A549 (cell line): ENCODE results near the gene TRIM3. TPM values are rescaled to one million over a fixed set of nuclear protein-coding genes. Genes with fewer than 3 reads are reported as not detected.

Experiments
- ATAC-seq, 2 experiments: fragments of 200-7000 bp in 1 of 2; fragments of >200 bp in 1 of 2; cut with Nextera tagmentation in 1 of 2; cut with Tn5 transposase in 1 of 2; 3 replicates each; pipeline versions ENCODE4 v1.8.0 to v1.9.1; 2018 to 2020; ENCODE audit warnings: mild to moderate bottlenecking in 1 of 2, moderate library complexity in 1 of 2
- CTCF ChIA-PET: fragments of 300-600 bp; sonication (Branson Sonifier 250); formaldehyde crosslinking; extraction: SDS; loops from one replicate; lab custom pipeline; 2021; ENCODE audit warnings: antibody characterized with exemption, inconsistent platforms; lab: Yijun Ruan, JAX
- POLR2A ChIA-PET: fragments of 350-600 bp; formaldehyde crosslinking; extraction: SDS; loops from one replicate; lab custom pipeline; 2021; ENCODE audit warnings: antibody characterized with exemption, inconsistent platforms; lab: Yijun Ruan, JAX
- DNase-seq, 2 experiments: peaks; one replicate each; pipeline versions ENCODE4 v3.0.0 to v3.0.0-alpha.2; 2011 to 2016; ENCODE audit warnings: low read depth in 1 of 2, low spot score in 1 of 2
- FAIRE-seq: peaks from 2 replicates; lab custom pipeline; 2011; peaks lifted over from hg19 to GRCh38; lab: Jason Lieb, UNC
- H3K27ac ChIP-seq, 2 experiments: fragments of >200 bp; sonication (Bioruptor Twin); formaldehyde crosslinking; 3 replicates each; pipeline ENCODE4 v1.5.1; 2016 to 2017
- H3K4me1 ChIP-seq: fragments of >200 bp; sonication (Bioruptor Twin); formaldehyde crosslinking; 3 replicates; pipeline ENCODE4 v1.6.1; 2016
- H3K4me2 ChIP-seq: fragments of >200 bp; sonication (Bioruptor Twin); formaldehyde crosslinking; 3 replicates; pipeline ENCODE4 v1.6.1; 2016
- H3K4me3 ChIP-seq: fragments of >200 bp; sonication (Bioruptor Twin); formaldehyde crosslinking; 3 replicates; pipeline ENCODE4 v1.5.1; 2016
- H3K9me3 ChIP-seq: fragments of >200 bp; sonication (Bioruptor Twin); formaldehyde crosslinking; 3 replicates; pipeline ENCODE4 v1.6.1; 2016
- BCL3 ChIP-seq: fragments of >200 bp; sonication (Bioruptor Twin); formaldehyde crosslinking; IDR thresholded peaks from 3 replicates; pipeline ENCODE4 v1.6.1; 2016
- CEBPB ChIP-seq, 2 experiments: fragments of >200 bp in 1 of 2; sonication (Bioruptor Twin) in 1 of 2; formaldehyde crosslinking in 1 of 2; IDR thresholded peaks; 2 replicates each; pipeline ENCODE4 v1.6.1; 2012 to 2016
- ESRRA ChIP-seq: fragments of 150-350 bp; IDR thresholded peaks from 2 replicates; pipeline ENCODE4 v1.6.1; 2014; ENCODE audit warnings: mild to moderate bottlenecking, low read length, borderline replicate concordance
- FOXS1 ChIP-seq: fragments of 250-450 bp; sonication (Bioruptor Pico); IDR thresholded peaks from 2 replicates; pipeline ENCODE4 v1.5.0; 2020; ENCODE audit warnings: mild to moderate bottlenecking, moderate library complexity
- GATA3 ChIP-seq: IDR thresholded peaks from 2 replicates; pipeline ENCODE4 v1.6.1; 2012; ENCODE audit warnings: borderline replicate concordance
- HES2 ChIP-seq: fragments of >200 bp; sonication (Bioruptor Twin); formaldehyde crosslinking; IDR thresholded peaks from 2 replicates; pipeline ENCODE4 v1.6.1; 2016
- HOXA7 ChIP-seq: fragments of 250-450 bp; sonication (Bioruptor Pico); IDR thresholded peaks from 2 replicates; pipeline ENCODE4 v1.5.0; 2020; ENCODE audit warnings: mild to moderate bottlenecking, moderate library complexity
- HOXB5 ChIP-seq: fragments of 250-450 bp; sonication (Bioruptor Pico); IDR thresholded peaks from 2 replicates; pipeline ENCODE4 v1.5.0; 2020; ENCODE audit warnings: mild to moderate bottlenecking, moderate library complexity
- KDM5A ChIP-seq: fragments of 200-600 bp; sonication (generic); IDR thresholded peaks from 2 replicates; pipeline ENCODE4 v1.6.1; 2016; ENCODE audit warnings: antibody characterized with exemption, mild to moderate bottlenecking
- MAX ChIP-seq: IDR thresholded peaks from 2 replicates; pipeline ENCODE4 v1.6.1; 2012
- MYC ChIP-seq: IDR thresholded peaks from 2 replicates; pipeline ENCODE4 v1.6.1; 2012; ENCODE audit warnings: mild to moderate bottlenecking, inconsistent platforms, low read length, improper control_type of control experiment, borderline replicate concordance
- NFE2L2 ChIP-seq: fragments of 150-350 bp; conservative IDR thresholded peaks from 2 replicates; pipeline ENCODE4 v1.6.1; 2014; ENCODE audit warnings: low read length
- PHF8 ChIP-seq: fragments of 200-600 bp; sonication (generic); IDR thresholded peaks from 2 replicates; pipeline ENCODE4 v1.6.1; 2016; ENCODE audit warnings: low read depth, mild to moderate bottlenecking, antibody characterized with exemption, moderate library complexity, borderline replicate concordance
- POLR2AphosphoS2 ChIP-seq: conservative IDR thresholded peaks from 2 replicates; pipeline ENCODE4 v1.6.1; 2012; ENCODE audit warnings: low read length, improper control_type of control experiment, inconsistent platforms
- RAD21 ChIP-seq, 2 experiments: fragments of >200 bp in 1 of 2; sonication (Bioruptor Twin) in 1 of 2; formaldehyde crosslinking in 1 of 2; IDR thresholded peaks in 1 of 2; conservative IDR thresholded peaks in 1 of 2; 2 replicates in 1 of 2; 3 replicates in 1 of 2; pipeline ENCODE4 v1.6.1; 2012 to 2018; ENCODE audit warnings: inconsistent platforms in 1 of 2
- REST ChIP-seq: fragments of 200-600 bp; sonication (generic); IDR thresholded peaks from 2 replicates; pipeline ENCODE4 v1.6.1; 2016; ENCODE audit warnings: antibody characterized with exemption, mild to moderate bottlenecking, moderate library complexity
- RNF2 ChIP-seq: fragments of 200-600 bp; sonication (generic); IDR thresholded peaks from 2 replicates; pipeline ENCODE4 v1.6.1; 2016; ENCODE audit warnings: low read depth, mild to moderate bottlenecking, antibody characterized with exemption, moderate library complexity, borderline replicate concordance
- TFCP2L1 ChIP-seq: fragments of 250-450 bp; sonication (Bioruptor Pico); IDR thresholded peaks from 2 replicates; pipeline ENCODE4 v1.5.0; 2021; ENCODE audit warnings: mild to moderate bottlenecking
- TP53 ChIP-seq: fragments of 250-450 bp; sonication (Bioruptor Pico); IDR thresholded peaks from 2 replicates; pipeline ENCODE4 v1.5.0; 2021; ENCODE audit warnings: mild to moderate bottlenecking, moderate library complexity
- ZC3H11A ChIP-seq: fragments of 450-650 bp; IDR thresholded peaks from 2 replicates; pipeline ENCODE4 v1.6.1; 2014; ENCODE audit warnings: antibody characterized with exemption, mild to moderate bottlenecking
- ZNF302 ChIP-seq: fragments of 250-450 bp; sonication (Bioruptor Pico); IDR thresholded peaks from 2 replicates; pipeline ENCODE4 v1.9.0; 2021; ENCODE audit warnings: inconsistent platforms, mild to moderate bottlenecking, moderate library complexity
- WGBS: methylation state at CpG from one replicate; pipeline ENCODE4 v1.1.6; 2017; ENCODE audit errors: missing lambda C conversion rate; 5-methylcytosine and 5-hydroxymethylcytosine counted together
- polyA plus RNA-seq, 4 experiments: library from polyadenylated mRNA; depleted of rRNA in 3 of 4; stranded (reverse); fragments of >200 nt; fragmentation: RNase III in 1 of 4; extraction: RNeasy Plus Mini Kit Qiagen cat#74134 plus additional on column Dnase treatment in 1 of 4; gene quantifications; 2 replicates in 3 of 4; 3 replicates in 1 of 4; pipeline ENCODE4 v1.2.3, GENCODE V29; 2011 to 2017

TRIM3 gene
- polyA plus RNA-seq, 2 of the 4 experiments (the other 2 are of a cell fraction) = 10.0 to 17.5 TPM

GRCh38 chr11:6414874-6415328 is 58.8 kb downstream of the TRIM3 start:
- no peaks in the 10 kb centered on the region for H3K9me3 ChIP-seq
- FAIRE-seq (no peak), DNase-seq (no peak), ATAC-seq (no peak)
- no peak overlapping the region for H3K27ac ChIP-seq
- ChIA-PET POLR2A (no interaction called here), CTCF (interaction anchor here (1.2 kb wide), 1 partner anchor 52 kb away, joined by 5 read pairs; no protein-coding TSS in a partner anchor)
- TF ChIP-seq HOXB5 (CRISPR knock-in tag) = no peak
- TF ChIP-seq ZNF302 = no peak
- no peak for TF ChIP-seq POLR2AphosphoS2
- no peak for TF ChIP-seq GATA3
- TF ChIP-seq NFE2L2 = no peak
- TF ChIP-seq RAD21 (conservative IDR thresholded peaks at IDR 0.05 in 1 of 2, IDR thresholded peaks at IDR 0.05 in 1 of 2) = no peak
- TF ChIP-seq BCL3 = no peak
- no peak for TF ChIP-seq ZC3H11A
- TF ChIP-seq REST = no peak
- TF ChIP-seq HOXA7 (CRISPR knock-in tag) = no peak
- no peak for TF ChIP-seq HES2
- no peak for TF ChIP-seq MAX
- no peak for TF ChIP-seq PHF8
- H3K4me1 ChIP-seq = peaks cover 3% of the 10 kb centered on the region
- H3K4me3 ChIP-seq = no peak overlapping the region
- WGBS = 61% methylated on average over 3 of the region's 3 CpGs
- no peak overlapping the region for H3K4me2 ChIP-seq

- H3K4me2 ChIP-seq = no peak overlapping the region
- CTCF ChIA-PET = interaction anchor here (0.5 to 1.2 kb wide), 3 partner anchors 35 to 275 kb away, joined by 3 to 5 read pairs (median 4); no protein-coding TSS in a partner anchor
- H3K27ac ChIP-seq = no peak overlapping the region
- ATAC-seq = no peak
- no peak for TF ChIP-seq CEBPB (IDR thresholded peaks at IDR 0.05)
- no peak for TF ChIP-seq KDM5A
- no peak for TF ChIP-seq FOXS1 (CRISPR knock-in tag)
- TF ChIP-seq TFCP2L1 (CRISPR knock-in tag) = no peak
- no peak for TF ChIP-seq RNF2
- no peak for TF ChIP-seq HOXA7 (CRISPR knock-in tag)
- TF ChIP-seq MYC = no peak
- no peak for TF ChIP-seq TP53 (CRISPR knock-in tag)
- no peak for TF ChIP-seq ESRRA
- TF ChIP-seq, all 56 proteins: peak for 0
- POLR2A ChIA-PET = no interaction called here
- H3K4me1 ChIP-seq = no peaks in the 10 kb centered on the region
- no peak overlapping the region for H3K4me3 ChIP-seq
- no peak for FAIRE-seq
- no peaks in the 10 kb centered on the region for H3K9me3 ChIP-seq
- 89% methylated on average over 12 of the region's 12 CpGs for WGBS
- DNase-seq = no peak
Observed at GRCh38 chr11:6413791-6414201, 59.9 kb downstream of the TRIM3 start.
